ENCODE measurements around the gene OSCP1. TPM values are rescaled to one million over a fixed set of nuclear protein-coding genes. Genes with fewer than 3 reads are reported as not detected.
"Not testable (repeated sequence)": the region's sequence is repeated elsewhere in the genome, so short reads cannot be mapped to it uniquely, and the experiment has no call there.

OSCP1 gene
- polyA plus RNA-seq, 1 donor (not counting 4 experiments of a cell fraction or from before 2014, with no cell fraction given): 9.5 TPM

DNA sequence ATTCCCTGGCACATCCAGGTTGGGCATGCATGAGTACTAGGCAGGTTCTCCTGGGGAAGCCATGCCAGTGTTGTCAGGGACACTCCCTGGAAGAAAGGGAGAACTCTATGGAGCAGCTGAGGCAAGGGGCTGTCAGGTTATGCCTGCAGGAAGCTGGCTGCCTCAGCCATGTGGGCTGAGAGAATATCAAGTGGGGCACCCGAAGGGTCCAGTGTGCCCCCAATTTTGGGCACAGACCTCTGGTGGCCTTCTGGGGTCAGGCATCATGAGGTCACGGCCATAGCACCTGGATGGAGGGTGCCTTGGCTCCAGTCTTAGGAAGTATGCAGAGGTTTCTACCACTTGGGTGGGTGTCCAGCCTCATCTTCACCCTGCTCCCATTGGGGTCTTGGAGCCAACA, 29.9 kb upstream of the OSCP1 start:
- no peak overlapping the region for H3K27ac ChIP-seq (ENCODE audit: control insufficient read depth, insufficient read depth, low read length)
- peaks cover 5% of the 10 kb centered on the region for H3K27me3 ChIP-seq (ENCODE audit: control insufficient read depth, extremely low read depth, insufficient read depth, low read length)
- TF ChIP-seq, protein P1, sequence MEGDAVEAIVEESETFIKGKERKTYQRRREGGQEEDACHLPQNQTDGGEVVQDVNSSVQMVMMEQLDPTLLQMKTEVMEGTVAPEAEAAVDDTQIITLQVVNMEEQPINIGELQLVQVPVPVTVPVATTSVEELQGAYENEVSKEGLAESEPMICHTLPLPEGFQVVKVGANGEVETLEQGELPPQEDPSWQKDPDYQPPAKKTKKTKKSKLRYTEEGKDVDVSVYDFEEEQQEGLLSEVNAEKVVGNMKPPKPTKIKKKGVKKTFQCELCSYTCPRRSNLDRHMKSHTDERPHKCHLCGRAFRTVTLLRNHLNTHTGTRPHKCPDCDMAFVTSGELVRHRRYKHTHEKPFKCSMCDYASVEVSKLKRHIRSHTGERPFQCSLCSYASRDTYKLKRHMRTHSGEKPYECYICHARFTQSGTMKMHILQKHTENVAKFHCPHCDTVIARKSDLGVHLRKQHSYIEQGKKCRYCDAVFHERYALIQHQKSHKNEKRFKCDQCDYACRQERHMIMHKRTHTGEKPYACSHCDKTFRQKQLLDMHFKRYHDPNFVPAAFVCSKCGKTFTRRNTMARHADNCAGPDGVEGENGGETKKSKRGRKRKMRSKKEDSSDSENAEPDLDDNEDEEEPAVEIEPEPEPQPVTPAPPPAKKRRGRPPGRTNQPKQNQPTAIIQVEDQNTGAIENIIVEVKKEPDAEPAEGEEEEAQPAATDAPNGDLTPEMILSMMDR (optimal IDR thresholded peaks at IDR 0.05 in 1 of 3, IDR thresholded peaks at IDR 0.05 in 1 of 3, conservative IDR thresholded peaks at IDR 0.05 in 1 of 3; ENCODE audit: extremely low read depth in 1 of 3, insufficient read depth in 2 of 3, low read length in 3 of 3): no peak
- no peak for TF ChIP-seq EZH2 (IDR thresholded peaks at IDR 0.05; ENCODE audit: low read length)
- FAIRE-seq (no peak), DNase-seq (ENCODE audit: low read depth, low spot score) (no peak)
- dilution Hi-C loops (cut with MboI; ENCODE audit: extremely low pct_ligation_motif_present, low sequenced_read_pairs): no loop called here
- no peak overlapping the region for H2AFZ ChIP-seq (ENCODE audit: control insufficient read depth, low read length)
- H3K36me3 ChIP-seq (ENCODE audit: control insufficient read depth in 2 of 2, extremely low read depth in 1 of 2, insufficient read depth in 2 of 2, low read length in 2 of 2): no peaks in the 10 kb centered on the region
- no peaks in the 10 kb centered on the region for H4K20me1 ChIP-seq (ENCODE audit: control insufficient read depth, extremely low read depth, insufficient read depth, low read length)
- no peak overlapping the region for H3K4me3 ChIP-seq (ENCODE audit: control insufficient read depth in 2 of 3, extremely low read depth in 1 of 3, insufficient read depth in 2 of 3, low read depth in 1 of 3, low read length in 3 of 3)
- H3K79me2 ChIP-seq (ENCODE audit: control insufficient read depth, insufficient read depth, low read length): no peaks in the 10 kb centered on the region
- H3K9ac ChIP-seq (ENCODE audit: control insufficient read depth, extremely low read depth, insufficient read depth, low read length): no peak overlapping the region
- no peaks in the 10 kb centered on the region for H3K9me3 ChIP-seq (ENCODE audit: control insufficient read depth, low read depth, low read length)
- H3K4me1 ChIP-seq (ENCODE audit: control insufficient read depth, extremely low read depth, insufficient read depth, low read length): peaks cover 3% of the 10 kb centered on the region
- no peak overlapping the region for H3K4me2 ChIP-seq (ENCODE audit: control insufficient read depth, extremely low read depth, insufficient read depth, low read depth, low read length)
- no peaks in the 10 kb centered on the region for H3K9me1 ChIP-seq (ENCODE audit: control insufficient read depth, extremely low read depth, insufficient read depth, low read length)

DNA sequence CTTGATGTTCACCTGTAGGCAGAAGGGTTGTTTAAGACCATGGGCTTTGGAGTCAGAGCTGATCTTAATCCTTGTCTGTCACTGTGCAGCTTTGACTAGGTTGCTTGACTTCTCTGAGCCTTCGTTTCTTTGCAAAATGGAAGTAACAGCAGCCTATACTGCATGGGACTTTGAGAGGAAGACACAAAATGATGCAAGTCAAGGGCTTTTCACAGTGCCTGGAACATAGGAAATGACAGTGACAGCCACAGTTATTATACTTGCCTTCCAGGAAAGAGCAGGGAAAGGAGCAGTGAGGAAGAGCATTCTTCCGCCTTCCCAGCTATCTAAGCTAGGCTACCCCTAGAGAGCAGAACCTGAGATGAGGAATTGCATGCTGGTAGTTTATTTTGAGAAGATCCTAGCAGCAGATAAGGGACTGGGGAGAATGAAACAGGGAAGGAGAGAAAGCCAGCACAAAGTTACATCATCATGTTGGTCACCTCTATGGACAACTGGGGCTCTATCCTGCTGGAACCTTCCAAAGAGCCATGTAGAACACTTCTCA, 29.3 kb upstream of the OSCP1 start:
- Histone ChIP-seq H3K36me3 (ENCODE audit: control insufficient read depth in 2 of 2, extremely low read depth in 1 of 2, insufficient read depth in 2 of 2, low read length in 2 of 2) (no peaks in the 10 kb centered on the region), H3K9ac (ENCODE audit: control insufficient read depth, extremely low read depth, insufficient read depth, low read length) (no peak overlapping the region), H3K9me1 (ENCODE audit: control insufficient read depth, extremely low read depth, insufficient read depth, low read length) (no peaks in the 10 kb centered on the region), H3K4me3 (ENCODE audit: control insufficient read depth in 2 of 3, extremely low read depth in 1 of 3, insufficient read depth in 2 of 3, low read depth in 1 of 3, low read length in 3 of 3) (no peak overlapping the region), H3K27ac (ENCODE audit: control insufficient read depth, insufficient read depth, low read length) (no peak overlapping the region), H3K27me3 (ENCODE audit: control insufficient read depth, extremely low read depth, insufficient read depth, low read length) (peaks cover 5% of the 10 kb centered on the region), H3K4me2 (ENCODE audit: control insufficient read depth, extremely low read depth, insufficient read depth, low read depth, low read length) (no peak overlapping the region), H2AFZ (ENCODE audit: control insufficient read depth, low read length) (no peak overlapping the region), H3K79me2 (ENCODE audit: control insufficient read depth, insufficient read depth, low read length) (no peaks in the 10 kb centered on the region), H4K20me1 (ENCODE audit: control insufficient read depth, extremely low read depth, insufficient read depth, low read length) (no peaks in the 10 kb centered on the region), H3K9me3 (ENCODE audit: control insufficient read depth, low read depth, low read length) (no peaks in the 10 kb centered on the region), H3K4me1 (ENCODE audit: control insufficient read depth, extremely low read depth, insufficient read depth, low read length) (peaks cover 4% of the 10 kb centered on the region)
- TF ChIP-seq, protein P1 (optimal IDR thresholded peaks at IDR 0.05 in 1 of 3, IDR thresholded peaks at IDR 0.05 in 1 of 3, conservative IDR thresholded peaks at IDR 0.05 in 1 of 3; ENCODE audit: extremely low read depth in 1 of 3, insufficient read depth in 2 of 3, low read length in 3 of 3): no peak
- TF ChIP-seq EZH2 (IDR thresholded peaks at IDR 0.05; ENCODE audit: low read length): no peak
- dilution Hi-C loops (cut with MboI; ENCODE audit: extremely low pct_ligation_motif_present, low sequenced_read_pairs): no loop called here
- DNase-seq (ENCODE audit: low read depth, low spot score) (no peak), FAIRE-seq (no peak)

DNA sequence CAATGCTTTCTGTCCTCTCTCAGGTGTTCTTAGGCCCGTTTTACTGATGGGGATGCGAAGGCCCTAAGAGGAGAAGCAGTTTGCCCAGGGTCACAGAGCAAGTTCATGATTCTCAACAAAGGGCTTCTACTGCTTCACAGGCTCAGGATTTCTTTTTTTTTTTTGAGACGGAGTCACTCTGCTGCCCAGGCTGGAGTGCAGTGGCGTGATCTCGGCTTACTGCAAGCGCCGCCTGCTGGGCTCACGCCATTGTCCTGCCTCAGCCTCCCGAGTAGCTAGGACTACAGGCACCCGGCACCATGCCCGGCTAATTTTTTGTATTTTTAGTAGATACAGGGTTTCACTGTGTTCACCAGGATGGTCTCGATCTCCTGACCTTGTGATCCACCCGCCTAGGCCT, 27.4 kb upstream of the OSCP1 start:
- H3K9ac ChIP-seq (ENCODE audit: control insufficient read depth, extremely low read depth, insufficient read depth, low read length); H3K27ac ChIP-seq (ENCODE audit: control insufficient read depth, insufficient read depth, low read length); H3K4me1 ChIP-seq (ENCODE audit: control insufficient read depth, extremely low read depth, insufficient read depth, low read length); H4K20me1 ChIP-seq (ENCODE audit: control insufficient read depth, extremely low read depth, insufficient read depth, low read length); H3K9me3 ChIP-seq (ENCODE audit: control insufficient read depth, low read depth, low read length); H3K9me1 ChIP-seq (ENCODE audit: control insufficient read depth, extremely low read depth, insufficient read depth, low read length); H3K79me2 ChIP-seq (ENCODE audit: control insufficient read depth, insufficient read depth, low read length); FAIRE-seq; dilution Hi-C loops (cut with MboI; ENCODE audit: extremely low pct_ligation_motif_present, low sequenced_read_pairs); H2AFZ ChIP-seq (ENCODE audit: control insufficient read depth, low read length); DNase-seq (ENCODE audit: low read depth, low spot score); H3K4me2 ChIP-seq (ENCODE audit: control insufficient read depth, extremely low read depth, insufficient read depth, low read depth, low read length); H3K4me3 ChIP-seq (ENCODE audit: control insufficient read depth in 2 of 3, extremely low read depth in 1 of 3, insufficient read depth in 2 of 3, low read depth in 1 of 3, low read length in 3 of 3); H3K36me3 ChIP-seq (ENCODE audit: control insufficient read depth in 2 of 2, extremely low read depth in 1 of 2, insufficient read depth in 2 of 2, low read length in 2 of 2); H3K27me3 ChIP-seq (ENCODE audit: control insufficient read depth, extremely low read depth, insufficient read depth, low read length): not testable (repeated sequence)
